GM18499 (cell line): ENCODE data around the gene FANCD2OS.
"Not testable (repeated sequence)": the region's sequence is repeated elsewhere in the genome, so short reads cannot be mapped to it uniquely, and the experiment has no call there.

ENCODE experiments used
- ATAC-seq: cut with Tn5 transposase; IDR thresholded peaks from one replicate; pipeline ENCODE4 v1.9.1; 2021; ENCODE audit warnings: moderate number of reproducible peaks; ENCODE audit not compliant: insufficient read depth, unreplicated experiment

The FANCD2OS gene

GRCh38 chr3:10099041-10099440 lies 9.0 kb downstream of the FANCD2OS start:
- ATAC-seq: no peak

GRCh38 chr3:10093678-10094077 lies 14.4 kb downstream of the FANCD2OS start:
- no peak for ATAC-seq

- ATAC-seq: not testable (repeated sequence)
Observed at GRCh38 chr3:10091387-10091786, 16.7 kb downstream of the FANCD2OS start.

- ATAC-seq: not testable (repeated sequence)
Observed at GRCh38 chr3:10090774-10091173, 17.3 kb downstream of the FANCD2OS start.

- ATAC-seq: no peak
Observed at GRCh38 chr3:10090179-10090578, 17.9 kb downstream of the FANCD2OS start.

GRCh38 chr3:10088256-10088655 lies 19.8 kb downstream of the FANCD2OS start:
- ATAC-seq: no peak

GRCh38 chr3:10085738-10086137 lies 22.3 kb downstream of the FANCD2OS start:
- ATAC-seq: no peak

GRCh38 chr3:10081871-10082270 lies 26.2 kb downstream of the FANCD2OS start:
- no peak for ATAC-seq

- ATAC-seq: no peak
Observed at GRCh38 chr3:10074666-10075065, 33.4 kb downstream of the FANCD2OS start.

- ATAC-seq: not testable (repeated sequence)
Observed at GRCh38 chr3:10070077-10070476, 38.0 kb downstream of the FANCD2OS start.

- ATAC-seq: no peak
Observed at GRCh38 chr3:10055097-10055496, 53.0 kb downstream of the FANCD2OS start.
